ENCODE measurements around the gene PGS1. TPM values are rescaled to one million over a fixed set of nuclear protein-coding genes. Genes with fewer than 3 reads are reported as not detected.

PGS1 gene
- total and polyA plus RNA-seq, 2 of the 8 experiments (the other 6 are each of a cell fraction or from before 2014, with no cell fraction given), result 46.7 to 60.0 TPM

- H3K4me3 ChIP-seq (ENCODE audit: extremely low read depth in 1 of 4, insufficient read depth in 2 of 4, low read depth in 3 of 4, low read length in 4 of 4), result no peak overlapping the region
- no peak for FAIRE-seq
- CTCF ChIA-PET (ENCODE audit: partially characterized antibody), result interaction anchor here (0.5 to 4.0 kb wide), 15 partner anchors 9 to 1544 kb away, joined by 3 to 45 read pairs (median 4); no protein-coding TSS in a partner anchor
- no peak overlapping the region for H4K5ac ChIP-seq (ENCODE audit: insufficient read length, low read depth, low read length)
- H2AK5ac ChIP-seq (ENCODE audit: low read depth, low read length), result no peak overlapping the region
- H4K91ac ChIP-seq (replicated peaks; ENCODE audit: insufficient read length, low read length), result no peak overlapping the region
- H3K14ac ChIP-seq (ENCODE audit: insufficient read length), result no peak overlapping the region
- H2BK12ac ChIP-seq (ENCODE audit: low read depth, low read length), result no peak overlapping the region
- no peaks in the 10 kb centered on the region for H3K27me3 ChIP-seq (replicated peaks in 1 of 4; ENCODE audit: control insufficient read depth in 3 of 4, extremely low read depth in 1 of 4, insufficient read depth in 3 of 4, low read length in 3 of 4)
- H2BK20ac ChIP-seq (ENCODE audit: low read length), result no peak overlapping the region
- POLR2A ChIA-PET (ENCODE audit: partially characterized antibody), result interaction anchor here (1.4 to 1.9 kb wide), 3 partner anchors 13 to 33 kb away, joined by 4 to 7 read pairs (median 5); partner anchors contain the start of gene PGS1
- H4K8ac ChIP-seq (ENCODE audit: extremely low read depth, insufficient read depth, low read length), result no peak overlapping the region; the same call in 1 of the 2 replicates
- H3K4me1 ChIP-seq (replicated peaks in 1 of 4; ENCODE audit: control insufficient read depth in 3 of 4, insufficient read depth in 4 of 4, low read length in 3 of 4), result peaks cover 2 to 8% (median 4%) of the 10 kb centered on the region in 4 experiments
- no peak overlapping the region for H3K4me2 ChIP-seq (ENCODE audit: insufficient read depth in 1 of 2, low read depth in 2 of 2, low read length in 2 of 2)
- H3K56ac ChIP-seq (replicated peaks; ENCODE audit: insufficient read length, low read depth, low read length), result no peak overlapping the region
- H3K79me1 ChIP-seq (ENCODE audit: low read depth, low read length), result peaks cover 22% of the 10 kb centered on the region
- no peak overlapping the region for H3K4ac ChIP-seq (replicated peaks; ENCODE audit: insufficient read length, low read depth, low read length)
- H3K9me3 ChIP-seq (ENCODE audit: insufficient read depth in 2 of 2, low read depth in 1 of 2, low read length in 1 of 2), result no peaks in the 10 kb centered on the region
- peaks cover 11 to 35% of the 10 kb centered on the region in 2 experiments for H4K20me1 ChIP-seq (replicated peaks in 1 of 2; ENCODE audit: control insufficient read depth in 1 of 2, insufficient read depth in 2 of 2, low read length in 2 of 2)
- no peak overlapping the region for H3K27ac ChIP-seq (ENCODE audit: low read depth, low read length)
- WGBS, 2 experiments (ENCODE audit: extremely low coverage in 1 of 2, insufficient coverage in 1 of 2, insufficient read length in 1 of 2, insufficient replicate concordance in 2 of 2, low coverage in 1 of 2, low lambda C conversion rate in 2 of 2, missing lambda C conversion rate in 1 of 2), result 98% methylated on average over 11 of the region's 11 CpGs; no CpG with 5 or more reads in 1 of the 2 experiments
- H3K79me2 ChIP-seq (ENCODE audit: control insufficient read depth in 1 of 2, insufficient read depth in 2 of 2, low read length in 2 of 2), result peaks cover 41 to 93% of the 10 kb centered on the region in 2 experiments
- no peak overlapping the region for H3K9ac ChIP-seq (replicated peaks in 1 of 4; ENCODE audit: extremely low read depth in 1 of 4, low read depth in 3 of 4, low read length in 3 of 4)
- no peaks in the 10 kb centered on the region; the same call in 1 of the 2 replicates for H3K23me2 ChIP-seq (ENCODE audit: low read depth, low read length)
- no peak overlapping the region for H2BK120ac ChIP-seq (replicated peaks; ENCODE audit: low read depth, low read length)
- H3K18ac ChIP-seq (ENCODE audit: extremely low read depth, low read length), result no peak overlapping the region
- H3K23ac ChIP-seq (ENCODE audit: insufficient read length), result no peak overlapping the region
- no peak overlapping the region for H2BK5ac ChIP-seq (ENCODE audit: low read depth, low read length)
- H3K36me3 ChIP-seq (ENCODE audit: control insufficient read depth in 2 of 4, insufficient read depth in 4 of 4, low read length in 3 of 4), result peaks cover 0 to 12% (median 5%) of the 10 kb centered on the region in 4 experiments; a peak in 5 of 8 replicates
- H2AFZ ChIP-seq (ENCODE audit: low read length), result no peak overlapping the region
- H2BK15ac ChIP-seq (ENCODE audit: low read length), result no peak overlapping the region
- no peak for DNase-seq (ENCODE audit: low read depth in 1 of 2, low spot score in 2 of 2)
- no peak for TF ChIP-seq RXRA (IDR thresholded peaks at IDR 0.05; ENCODE audit: insufficient read depth, low read depth, low read length)
- TF ChIP-seq EZH2 (IDR thresholded peaks at IDR 0.05; ENCODE audit: low read depth, low read length, severe bottlenecking), result no peak
- TF ChIP-seq CBX8 (IDR thresholded peaks at IDR 0.05; ENCODE audit: borderline replicate concordance, low read depth, low read length), result no peak
- no peak for TF ChIP-seq RAD21 (IDR thresholded peaks at IDR 0.05 in 1 of 2, conservative IDR thresholded peaks at IDR 0.05 in 1 of 2; ENCODE audit: low read depth in 2 of 2, low read length in 2 of 2)
- no peak for TF ChIP-seq BCL11A (IDR thresholded peaks at IDR 0.05; ENCODE audit: low read depth in 2 of 2, low read length in 2 of 2)
- TF ChIP-seq, protein P1, sequence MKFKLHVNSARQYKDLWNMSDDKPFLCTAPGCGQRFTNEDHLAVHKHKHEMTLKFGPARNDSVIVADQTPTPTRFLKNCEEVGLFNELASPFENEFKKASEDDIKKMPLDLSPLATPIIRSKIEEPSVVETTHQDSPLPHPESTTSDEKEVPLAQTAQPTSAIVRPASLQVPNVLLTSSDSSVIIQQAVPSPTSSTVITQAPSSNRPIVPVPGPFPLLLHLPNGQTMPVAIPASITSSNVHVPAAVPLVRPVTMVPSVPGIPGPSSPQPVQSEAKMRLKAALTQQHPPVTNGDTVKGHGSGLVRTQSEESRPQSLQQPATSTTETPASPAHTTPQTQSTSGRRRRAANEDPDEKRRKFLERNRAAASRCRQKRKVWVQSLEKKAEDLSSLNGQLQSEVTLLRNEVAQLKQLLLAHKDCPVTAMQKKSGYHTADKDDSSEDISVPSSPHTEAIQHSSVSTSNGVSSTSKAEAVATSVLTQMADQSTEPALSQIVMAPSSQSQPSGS (IDR thresholded peaks at IDR 0.05; ENCODE audit: low read length), result no peak
- TF ChIP-seq SRF (IDR thresholded peaks at IDR 0.05; ENCODE audit: low read depth, low read length), result no peak
Observed at GRCh38 chr17:78391051-78391431, 12.6 kb downstream of the PGS1 start.
